GM12892 (cell line): ENCODE data around the gene MAPK8IP1.

Experiments
- DNase-seq: peaks from one replicate; pipeline ENCODE4 v3.0.0; 2011; ENCODE audit not compliant: insufficient read length
- FAIRE-seq: peaks from 2 replicates; lab custom pipeline; 2011; peaks lifted over from hg19 to GRCh38; lab: Jason Lieb, UNC
- POLR2A ChIP-seq: IDR thresholded peaks from 2 replicates; pipeline ENCODE4 v1.6.1; 2011; ENCODE audit warnings: low read depth, low read length, control low read depth
- POLR2AphosphoS5 ChIP-seq: IDR thresholded peaks from 2 replicates; pipeline ENCODE4 v1.6.1; 2011; ENCODE audit warnings: low read depth, low read length, control low read depth
- TAF1 ChIP-seq: IDR thresholded peaks from 2 replicates; pipeline ENCODE4 v1.6.1; 2011; ENCODE audit warnings: low read depth, mild to moderate bottlenecking, control low read depth, low read length, borderline replicate concordance

Gene MAPK8IP1

DNA sequence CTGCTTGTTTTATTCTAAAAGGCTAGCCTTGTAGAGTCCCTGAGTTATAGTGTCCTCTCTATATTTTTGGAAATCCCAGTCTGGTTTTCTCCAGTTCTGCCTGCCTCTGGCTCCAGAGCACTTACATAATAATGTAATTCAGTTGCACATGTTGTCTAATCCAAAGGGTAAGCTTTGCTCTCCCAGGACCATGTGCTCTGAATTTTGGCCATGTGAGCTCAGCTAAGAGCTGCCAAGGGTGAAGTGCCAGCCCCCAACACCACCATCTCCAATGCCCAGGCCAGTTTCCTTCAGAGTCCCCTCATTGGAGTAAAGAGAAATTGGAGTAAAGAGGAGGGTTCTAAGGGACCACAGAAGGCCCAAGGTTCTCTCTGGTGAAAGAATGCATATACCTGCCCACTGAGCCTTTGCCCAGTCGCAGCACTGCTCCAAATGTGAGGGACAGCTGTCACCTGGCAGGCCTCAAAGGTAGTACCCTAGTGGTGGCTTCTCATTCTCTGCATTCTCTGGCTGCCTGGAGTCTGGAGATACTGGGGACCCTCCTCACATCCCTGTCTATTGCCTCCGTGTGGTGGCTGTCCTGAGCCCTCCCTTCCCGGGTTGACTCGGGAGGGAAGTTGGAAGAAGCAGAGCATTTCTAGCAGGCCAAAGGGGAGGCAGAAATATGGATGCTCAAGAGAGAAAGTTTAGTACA, 33.3 kb upstream of the MAPK8IP1 start:
- no peak for TF ChIP-seq TAF1
- no peak for TF ChIP-seq POLR2A
- no peak for TF ChIP-seq POLR2AphosphoS5
- FAIRE-seq (no peak), DNase-seq (no peak)

DNA sequence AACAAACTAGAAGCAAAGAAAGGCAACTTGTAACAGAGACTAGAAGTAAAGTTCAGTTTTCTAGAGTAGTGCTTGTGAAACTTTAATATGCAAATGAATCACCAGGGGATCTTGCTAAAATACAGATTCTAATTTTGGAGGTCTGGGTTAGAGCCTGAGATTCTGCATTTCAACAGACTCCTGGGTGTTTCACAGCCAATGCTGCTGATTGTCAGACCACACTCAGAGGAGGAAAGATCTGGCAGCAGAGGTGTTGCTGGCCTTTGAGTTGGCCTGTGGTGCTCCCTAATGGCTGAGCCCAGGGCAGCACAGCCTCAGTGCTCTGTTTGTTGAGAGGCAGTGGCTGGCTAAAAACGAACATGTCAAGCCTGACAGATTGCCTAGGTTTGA, 32.7 kb upstream of the MAPK8IP1 start:
- no peak for TF ChIP-seq TAF1
- TF ChIP-seq POLR2AphosphoS5: no peak
- no peak for TF ChIP-seq POLR2A
- DNase-seq: peak; percentile 36
- peak; percentile 27 for FAIRE-seq

DNA sequence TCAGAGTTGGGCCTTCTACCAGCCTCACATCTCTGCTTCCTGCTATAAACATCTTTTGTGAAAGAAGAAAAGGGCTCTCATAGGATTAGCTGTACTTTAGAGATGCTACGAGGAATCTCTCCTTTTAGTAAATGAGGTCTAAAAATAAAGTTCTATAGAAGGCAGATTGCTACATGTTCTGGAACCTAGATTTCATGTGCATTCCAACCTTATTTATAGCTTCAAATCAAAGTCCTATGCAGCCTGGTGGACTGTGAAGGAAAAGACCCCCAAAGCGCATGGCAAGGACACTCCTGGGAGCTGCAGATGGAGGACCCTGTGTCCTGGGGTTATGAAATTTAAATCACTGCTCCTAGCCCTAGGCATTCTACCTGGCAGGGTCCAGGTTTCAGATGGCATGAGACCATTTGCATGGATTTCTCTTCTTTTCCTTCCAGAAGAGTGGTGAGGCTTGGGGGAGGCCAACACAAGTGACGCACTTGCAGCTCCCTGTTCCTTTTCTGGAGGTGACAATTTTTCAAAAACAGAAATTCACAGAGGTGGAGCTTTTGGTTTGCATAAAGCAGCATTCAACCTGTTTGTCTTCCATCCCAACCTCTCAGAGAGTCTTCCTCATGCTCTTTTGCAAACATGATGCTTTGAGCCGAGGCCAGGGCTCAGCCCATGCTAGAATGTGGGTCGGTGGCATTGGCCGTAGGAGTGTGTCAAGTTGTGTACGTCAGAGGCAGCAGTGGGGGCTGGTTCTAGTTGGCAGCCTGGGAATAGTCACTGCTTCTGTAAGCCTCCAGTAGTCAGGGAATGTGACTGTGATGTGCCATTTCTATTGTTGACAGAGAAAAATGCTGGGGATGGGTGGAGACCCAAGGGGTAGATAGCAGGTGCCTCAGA, 31.9 kb upstream of the MAPK8IP1 start:
- DNase-seq (no peak), FAIRE-seq (no peak)
- TF ChIP-seq POLR2A (no peak), TAF1 (no peak), POLR2AphosphoS5 (no peak)

DNA sequence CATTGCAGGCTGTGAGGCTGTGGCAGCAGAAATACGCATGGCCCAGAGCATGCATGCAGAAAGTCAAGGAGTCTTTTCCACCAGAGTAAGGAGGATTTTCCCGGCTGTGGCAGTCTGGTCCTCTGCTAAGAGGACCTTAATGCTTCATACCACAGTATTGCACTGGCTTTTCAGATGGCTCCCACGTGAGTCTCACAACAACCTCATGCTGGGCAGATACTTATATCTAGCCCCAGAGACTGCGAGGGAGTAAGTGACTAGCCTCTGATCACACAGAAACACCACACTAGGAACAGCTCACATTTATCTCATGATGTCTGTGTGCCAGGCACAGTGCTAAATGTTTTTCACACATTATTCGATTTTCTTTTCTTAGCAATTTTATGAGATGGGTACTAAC, 30.1 kb upstream of the MAPK8IP1 start:
- DNase-seq (no peak), FAIRE-seq (no peak)
- no peak for TF ChIP-seq POLR2AphosphoS5
- TF ChIP-seq POLR2A: no peak
- no peak for TF ChIP-seq TAF1

DNA sequence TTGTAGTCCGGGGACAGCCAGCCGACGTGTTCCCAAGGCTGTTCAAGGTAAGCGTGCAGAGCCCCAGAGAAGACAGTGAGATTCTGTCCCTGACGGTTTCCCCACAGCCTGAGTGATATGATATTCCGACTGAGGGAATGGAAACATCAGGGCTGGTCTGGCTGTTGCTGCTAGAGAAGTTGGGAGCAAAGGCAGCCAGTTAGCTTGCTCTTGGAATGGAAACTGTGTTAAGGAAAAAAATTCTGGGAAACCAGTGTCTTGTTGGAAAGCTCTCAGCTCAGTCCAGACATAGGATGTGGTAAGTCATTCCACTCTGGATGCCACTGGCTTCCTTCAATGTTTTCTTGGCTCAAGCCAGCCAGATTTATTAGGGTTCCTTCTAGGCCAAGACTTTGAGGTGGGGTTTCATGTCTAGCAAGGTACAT, 29.4 kb upstream of the MAPK8IP1 start:
- TF ChIP-seq POLR2A (no peak), TAF1 (no peak), POLR2AphosphoS5 (no peak)
- no peak for FAIRE-seq
- no peak for DNase-seq

DNA sequence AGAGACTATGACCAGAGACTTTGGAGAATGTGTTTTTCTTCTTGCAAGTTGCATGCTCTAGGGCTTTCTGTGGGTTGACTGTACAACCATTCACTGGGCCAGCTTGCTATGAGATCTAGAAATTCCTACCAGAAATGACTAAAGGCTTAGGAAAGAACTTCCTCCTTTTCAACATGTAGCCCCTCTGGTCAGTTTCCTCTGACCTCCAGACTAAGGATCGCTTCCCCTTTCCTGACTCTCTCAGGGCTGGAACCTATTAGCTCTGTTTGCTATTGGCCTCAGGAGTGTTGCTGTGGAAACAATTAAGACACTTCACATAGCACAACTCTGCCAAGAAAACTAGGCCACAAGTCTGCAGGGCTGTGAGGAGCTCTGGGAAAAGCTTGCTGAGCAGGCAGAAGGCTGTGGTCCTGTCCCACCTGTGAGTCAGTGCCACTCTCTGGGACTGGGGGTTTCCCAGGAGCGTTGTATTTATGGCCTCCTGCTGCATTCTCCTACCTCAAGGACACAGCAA, 27.4 kb upstream of the MAPK8IP1 start:
- no peak for DNase-seq
- FAIRE-seq: no peak
- TF ChIP-seq POLR2AphosphoS5: no peak
- TF ChIP-seq POLR2A: no peak
- no peak for TF ChIP-seq TAF1

DNA sequence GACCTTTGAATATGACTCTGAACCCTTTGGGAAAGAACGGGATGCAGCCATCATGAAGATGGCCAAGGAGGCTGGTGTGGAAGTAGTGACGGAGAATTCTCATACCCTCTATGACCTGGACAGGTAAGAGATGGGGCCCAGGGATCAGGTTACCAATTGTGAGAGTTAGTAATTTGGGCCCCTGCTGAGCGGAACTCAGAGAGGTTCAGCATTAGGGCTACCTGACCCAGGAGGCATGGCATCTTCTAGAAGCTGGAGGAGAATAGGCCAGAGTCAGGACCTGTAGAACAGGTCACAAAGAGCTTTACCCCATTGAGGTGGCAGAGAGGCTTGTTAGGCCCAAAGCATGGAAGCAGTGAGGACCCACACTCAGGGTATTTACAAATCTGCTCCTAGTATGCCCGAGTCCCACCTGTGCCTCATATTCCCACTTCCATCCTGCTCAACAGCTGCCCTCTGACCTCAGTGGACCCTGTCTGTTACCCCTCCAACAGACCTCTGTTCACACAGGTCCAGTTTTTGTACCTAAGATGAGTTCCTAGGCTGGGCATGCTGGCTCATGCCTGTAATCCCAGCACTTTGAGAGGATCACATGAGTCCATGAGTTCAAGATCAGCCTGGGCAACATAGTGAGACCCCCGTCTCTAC, 26.6 kb upstream of the MAPK8IP1 start:
- TF ChIP-seq POLR2A: no peak
- TF ChIP-seq TAF1: no peak
- TF ChIP-seq POLR2AphosphoS5: no peak
- FAIRE-seq: no peak
- no peak for DNase-seq

DNA sequence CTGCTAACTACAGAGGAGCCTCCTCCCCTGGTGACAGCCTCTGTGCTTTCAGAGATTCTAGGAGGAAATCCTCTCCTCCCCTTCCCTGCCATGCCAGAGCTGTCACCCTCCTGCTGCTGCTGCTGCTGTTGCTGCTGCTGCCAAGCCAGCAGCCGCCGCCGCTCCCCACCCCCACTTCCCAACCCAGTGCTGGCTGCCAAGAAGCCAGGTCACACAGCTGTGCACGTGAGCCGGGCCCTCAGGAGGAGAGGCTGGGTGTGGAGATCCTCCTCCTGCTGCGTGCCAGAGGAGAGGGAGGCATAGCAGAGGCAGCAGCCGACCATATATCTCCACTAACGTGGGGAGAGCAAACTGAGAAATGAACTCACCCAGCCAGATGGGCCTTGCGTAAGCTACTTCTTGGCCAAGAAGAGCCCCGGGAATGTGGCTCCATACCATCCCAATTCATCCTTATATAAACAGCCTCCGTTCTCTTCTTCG, 25.8 kb upstream of the MAPK8IP1 start:
- DNase-seq (no peak), FAIRE-seq (no peak)

DNA sequence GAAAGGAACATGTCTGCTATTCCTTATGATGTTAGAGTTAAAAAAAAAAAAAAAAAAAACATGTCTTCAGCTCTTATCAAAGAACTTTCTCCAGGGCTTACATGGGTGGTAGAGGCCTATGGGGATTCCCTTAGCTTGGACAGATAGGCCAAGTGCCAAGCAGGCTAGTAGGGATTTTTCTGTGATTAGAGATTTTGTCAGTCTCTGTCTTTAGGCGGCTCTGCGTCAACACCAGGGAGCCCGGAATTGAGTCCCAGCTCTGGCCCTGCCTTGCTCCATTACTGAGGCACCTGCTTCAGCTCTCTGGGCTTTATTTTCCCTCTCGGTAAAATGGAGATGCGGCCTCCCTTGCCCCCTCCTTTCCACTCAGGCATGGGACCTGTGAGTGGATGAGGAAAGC, 25.1 kb upstream of the MAPK8IP1 start:
- no peak for FAIRE-seq
- TF ChIP-seq POLR2AphosphoS5: no peak
- TF ChIP-seq POLR2A: no peak
- TF ChIP-seq TAF1: no peak

More for the DNA sequence above, 25.8 kb upstream of the MAPK8IP1 start:
- TF ChIP-seq POLR2A (no peak), POLR2AphosphoS5 (no peak), TAF1 (no peak)

DNA sequence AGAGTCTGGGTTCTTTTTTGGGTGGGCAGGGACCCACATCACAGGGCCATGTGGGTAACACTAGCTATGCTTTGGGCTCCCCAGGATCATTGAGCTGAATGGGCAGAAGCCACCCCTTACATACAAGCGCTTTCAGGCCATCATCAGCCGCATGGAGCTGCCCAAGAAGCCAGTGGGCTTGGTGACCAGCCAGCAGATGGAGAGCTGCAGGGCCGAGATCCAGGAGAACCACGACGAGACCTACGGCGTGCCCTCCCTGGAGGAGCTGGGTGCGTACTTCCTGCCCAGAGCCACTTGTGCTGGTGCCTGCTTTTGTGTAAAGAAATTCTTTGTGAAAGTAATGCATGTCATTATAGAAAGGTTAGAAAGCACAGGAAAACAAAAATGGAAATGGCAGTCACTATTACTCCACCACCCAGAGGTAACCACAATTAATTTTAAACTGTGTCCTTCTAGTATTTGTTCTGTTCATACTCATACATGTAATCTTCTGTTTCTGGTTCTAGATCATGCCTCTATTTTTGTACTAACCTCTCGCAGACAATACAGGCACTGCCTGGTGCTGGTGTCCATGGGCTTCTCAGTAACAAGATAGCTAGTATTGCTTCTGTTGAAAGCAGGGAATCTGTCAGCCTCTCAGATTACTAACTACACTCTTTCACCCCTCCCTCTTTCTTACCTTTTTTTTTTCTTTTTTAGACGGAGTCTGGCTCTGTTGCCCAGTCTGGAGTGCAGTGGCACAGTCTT, 24.5 kb upstream of the MAPK8IP1 start:
- FAIRE-seq: no peak
- TF ChIP-seq POLR2A: no peak
- TF ChIP-seq TAF1: no peak
- no peak for DNase-seq

More for the DNA sequence above, 25.1 kb upstream of the MAPK8IP1 start:
- no peak for DNase-seq

DNA sequence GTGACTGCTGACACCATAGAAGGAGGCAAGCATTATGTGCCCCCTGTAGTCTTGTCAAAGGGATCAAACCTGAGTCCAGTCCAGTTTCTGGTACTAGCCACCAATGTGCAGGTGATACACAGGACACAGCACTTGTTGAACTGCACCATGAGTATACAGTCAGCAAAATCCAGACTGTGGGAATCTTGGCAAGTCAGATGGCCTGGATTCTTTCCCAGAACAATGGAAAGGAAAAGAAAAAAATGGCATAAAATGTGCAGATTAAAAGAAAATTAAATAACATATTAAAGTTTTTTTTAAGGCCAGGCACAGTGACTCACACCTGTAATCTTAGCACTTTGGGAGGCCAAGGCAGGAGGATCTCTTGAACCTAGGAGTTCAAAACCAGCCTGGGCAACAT, 21.4 kb upstream of the MAPK8IP1 start:
- no peak for DNase-seq
- TF ChIP-seq POLR2A: no peak
- no peak for TF ChIP-seq TAF1
- no peak for TF ChIP-seq POLR2AphosphoS5
- FAIRE-seq: no peak
